Retinal pigment epithelial cell (primary cell): Measurements from ENCODE around the gene MIOX.

Experiments
- DNase-seq: peaks from one replicate; pipeline ENCODE4 v3.0.0-alpha.2; 2010; ENCODE audit warnings: low read depth
- H3K4me3 ChIP-seq: 2 replicates; pipeline ENCODE4 v1.5.1; 2011; ENCODE audit warnings: mild to moderate bottlenecking, low read length, control low read depth, moderate library complexity
- CTCF ChIP-seq: conservative IDR thresholded peaks from 2 replicates; pipeline ENCODE4 v1.5.1; 2011; ENCODE audit warnings: low read depth, low read length, control low read depth, inconsistent platforms

The MIOX gene

GRCh38 chr22:50456466-50457234 lies 30.0 kb upstream of the MIOX start:
- peak; percentile 26 for TF ChIP-seq CTCF
- DNase-seq = no peak
- H3K4me3 ChIP-seq = no peak overlapping the region

GRCh38 chr22:50459016-50459415 lies 27.6 kb upstream of the MIOX start:
- H3K4me3 ChIP-seq = no peak overlapping the region
- no peak for DNase-seq

GRCh38 chr22:50459496-50460140 lies 27.0 kb upstream of the MIOX start:
- TF ChIP-seq CTCF = no peak

More at GRCh38 chr22:50459016-50459415, 27.6 kb upstream of the MIOX start:
- no peak for TF ChIP-seq CTCF

GRCh38 chr22:50460938-50461337 lies 25.7 kb upstream of the MIOX start:
- no peak for DNase-seq
- no peak overlapping the region for H3K4me3 ChIP-seq
- TF ChIP-seq CTCF = no peak

More at GRCh38 chr22:50459496-50460140, 27.0 kb upstream of the MIOX start:
- no peak overlapping the region for H3K4me3 ChIP-seq
- DNase-seq = no peak

GRCh38 chr22:50461536-50461935 lies 25.1 kb upstream of the MIOX start:
- no peak for DNase-seq
- H3K4me3 ChIP-seq = no peak overlapping the region
- no peak for TF ChIP-seq CTCF

GRCh38 chr22:50461979-50462540 lies 24.6 kb upstream of the MIOX start:
- H3K4me3 ChIP-seq = no peak overlapping the region

More at GRCh38 chr22:50461979-50462540, 24.6 kb upstream of the MIOX start:
- no peak for DNase-seq
- no peak for TF ChIP-seq CTCF
